GM12873 (cell line): ENCODE measurements around the gene ATL1.

Source experiments
- TF ChIP-seq, protein P1 (sequence below): IDR thresholded peaks from 2 replicates; pipeline ENCODE4 v1.5.1; 2012; ENCODE audit warnings: low read depth, mild to moderate bottlenecking, moderate library complexity, low read length, control low read depth; ENCODE audit not compliant: insufficient read depth; ENCODE audit errors: missing control alignments

ATL1 gene

DNA sequence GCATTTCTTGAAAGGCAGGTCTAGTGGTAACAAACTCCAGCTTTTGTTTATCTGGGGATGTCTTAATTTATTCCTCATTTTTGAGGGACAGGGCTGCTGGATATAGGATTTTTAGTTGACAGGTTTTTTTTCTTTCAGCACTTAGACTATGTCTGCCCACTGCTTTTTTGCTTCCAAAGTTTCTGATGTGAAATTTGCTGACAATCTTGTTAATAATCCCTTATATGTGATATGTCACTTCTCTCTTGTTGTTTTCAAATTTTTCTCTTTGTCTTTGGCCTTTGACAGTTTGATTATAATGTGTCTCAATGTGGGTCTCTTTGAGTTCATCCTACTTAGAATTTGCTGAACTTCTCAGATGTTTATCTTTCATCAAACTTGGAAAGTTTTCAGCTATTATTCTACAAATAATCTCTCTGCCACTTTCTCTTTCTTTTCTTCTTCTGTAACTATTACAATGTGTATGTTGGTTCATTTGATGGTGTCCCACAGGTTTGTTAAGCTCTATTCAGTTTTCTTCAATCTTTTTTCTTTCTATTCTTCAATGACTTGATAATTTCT lies 9.8 kb downstream of the ATL1 start:
- TF ChIP-seq, protein P1, sequence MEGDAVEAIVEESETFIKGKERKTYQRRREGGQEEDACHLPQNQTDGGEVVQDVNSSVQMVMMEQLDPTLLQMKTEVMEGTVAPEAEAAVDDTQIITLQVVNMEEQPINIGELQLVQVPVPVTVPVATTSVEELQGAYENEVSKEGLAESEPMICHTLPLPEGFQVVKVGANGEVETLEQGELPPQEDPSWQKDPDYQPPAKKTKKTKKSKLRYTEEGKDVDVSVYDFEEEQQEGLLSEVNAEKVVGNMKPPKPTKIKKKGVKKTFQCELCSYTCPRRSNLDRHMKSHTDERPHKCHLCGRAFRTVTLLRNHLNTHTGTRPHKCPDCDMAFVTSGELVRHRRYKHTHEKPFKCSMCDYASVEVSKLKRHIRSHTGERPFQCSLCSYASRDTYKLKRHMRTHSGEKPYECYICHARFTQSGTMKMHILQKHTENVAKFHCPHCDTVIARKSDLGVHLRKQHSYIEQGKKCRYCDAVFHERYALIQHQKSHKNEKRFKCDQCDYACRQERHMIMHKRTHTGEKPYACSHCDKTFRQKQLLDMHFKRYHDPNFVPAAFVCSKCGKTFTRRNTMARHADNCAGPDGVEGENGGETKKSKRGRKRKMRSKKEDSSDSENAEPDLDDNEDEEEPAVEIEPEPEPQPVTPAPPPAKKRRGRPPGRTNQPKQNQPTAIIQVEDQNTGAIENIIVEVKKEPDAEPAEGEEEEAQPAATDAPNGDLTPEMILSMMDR = no peak

DNA sequence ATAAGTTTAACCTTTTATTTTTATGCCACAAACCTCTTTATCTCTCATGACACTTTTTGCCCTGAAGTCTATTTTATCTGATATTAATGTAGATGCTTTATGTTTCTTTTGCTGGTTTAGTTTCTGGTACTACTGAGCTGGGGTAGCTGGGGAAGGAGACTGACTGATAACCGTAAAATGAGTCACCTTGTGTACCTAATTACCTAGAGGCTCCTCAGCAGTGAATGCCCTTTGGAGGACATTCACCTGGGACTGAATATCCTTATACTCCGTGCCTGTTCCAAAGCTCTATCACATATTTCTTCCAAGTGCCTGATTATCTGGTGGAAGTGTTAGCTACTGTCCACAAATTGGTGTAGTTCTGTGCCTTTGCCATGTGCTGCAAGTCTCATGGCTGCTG lies 13.9 kb downstream of the ATL1 start:
- TF ChIP-seq, protein P1 = no peak

DNA sequence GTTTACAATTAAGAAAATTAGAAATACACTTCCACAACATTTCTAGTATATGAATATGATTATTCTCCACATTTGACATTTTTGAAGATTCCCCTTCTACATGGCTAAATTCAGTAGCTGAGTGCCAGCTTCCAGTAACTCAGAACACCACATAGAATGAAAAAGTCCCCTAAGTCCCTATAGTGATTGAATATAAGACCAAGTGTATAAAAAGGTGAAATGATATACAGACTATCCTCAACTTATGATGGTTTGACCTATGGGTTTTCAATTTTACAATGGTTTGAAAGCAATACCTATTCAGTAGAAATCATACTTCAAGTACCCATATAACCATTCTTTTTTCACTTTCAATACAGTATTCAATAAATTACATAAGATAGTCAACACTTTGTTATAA lies 15.8 kb downstream of the ATL1 start:
- TF ChIP-seq, protein P1 = no peak

DNA sequence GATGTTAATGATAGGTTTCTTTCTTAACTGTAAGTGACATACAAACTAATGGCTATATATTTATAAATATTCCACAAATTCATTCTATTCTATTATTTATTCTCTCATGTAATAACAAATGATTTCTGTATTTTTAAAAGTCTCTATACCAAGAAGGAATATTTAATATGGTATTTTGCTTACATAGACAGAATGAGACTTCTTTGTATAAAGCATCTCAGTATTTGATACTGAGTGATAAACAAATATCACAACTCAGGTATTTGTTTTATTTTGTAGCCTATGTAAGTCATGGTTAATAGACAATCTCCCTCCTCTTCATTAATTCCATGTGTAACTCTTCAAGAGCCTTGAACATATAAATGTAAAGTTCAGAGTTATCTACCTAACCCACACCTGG lies 18.0 kb downstream of the ATL1 start:
- TF ChIP-seq, protein P1 = no peak

DNA sequence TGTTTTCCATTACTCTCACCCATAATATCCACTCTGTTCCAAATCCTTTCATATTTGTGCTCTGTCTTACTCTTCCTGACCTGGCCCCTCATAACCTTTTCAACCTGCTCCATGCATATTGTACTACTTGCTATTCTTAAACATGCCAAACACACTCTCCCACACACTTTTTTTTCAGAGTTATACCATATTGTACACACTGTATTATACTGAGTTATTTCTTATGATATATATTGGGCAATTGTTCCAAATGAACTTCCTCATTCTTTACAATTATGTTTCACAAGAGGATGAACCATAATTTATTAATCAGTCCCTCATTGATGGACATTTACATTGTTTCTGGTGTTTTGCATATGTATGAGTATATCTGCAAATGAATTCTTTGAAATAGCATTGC lies 18.5 kb downstream of the ATL1 start:
- TF ChIP-seq, protein P1 = no peak

DNA sequence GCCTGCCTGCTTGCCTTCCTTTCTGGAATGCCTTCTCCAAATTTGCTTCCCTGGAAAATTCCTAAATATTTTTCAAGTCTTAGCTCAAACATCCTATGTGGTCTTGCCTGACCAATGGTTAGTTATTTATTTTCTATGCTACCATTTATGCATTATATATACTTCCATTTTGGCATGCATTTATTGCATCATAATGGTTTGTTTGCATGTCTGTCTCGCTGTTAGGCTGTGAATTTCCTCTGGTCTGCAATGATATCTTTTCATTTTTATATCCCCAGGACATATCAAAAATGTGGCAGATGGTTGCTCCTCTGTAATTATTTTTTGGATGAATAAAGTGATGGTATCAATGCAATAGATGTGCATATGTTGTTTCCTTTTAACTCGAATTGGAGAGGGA lies 30.5 kb downstream of the ATL1 start:
- TF ChIP-seq, protein P1 = no peak

DNA sequence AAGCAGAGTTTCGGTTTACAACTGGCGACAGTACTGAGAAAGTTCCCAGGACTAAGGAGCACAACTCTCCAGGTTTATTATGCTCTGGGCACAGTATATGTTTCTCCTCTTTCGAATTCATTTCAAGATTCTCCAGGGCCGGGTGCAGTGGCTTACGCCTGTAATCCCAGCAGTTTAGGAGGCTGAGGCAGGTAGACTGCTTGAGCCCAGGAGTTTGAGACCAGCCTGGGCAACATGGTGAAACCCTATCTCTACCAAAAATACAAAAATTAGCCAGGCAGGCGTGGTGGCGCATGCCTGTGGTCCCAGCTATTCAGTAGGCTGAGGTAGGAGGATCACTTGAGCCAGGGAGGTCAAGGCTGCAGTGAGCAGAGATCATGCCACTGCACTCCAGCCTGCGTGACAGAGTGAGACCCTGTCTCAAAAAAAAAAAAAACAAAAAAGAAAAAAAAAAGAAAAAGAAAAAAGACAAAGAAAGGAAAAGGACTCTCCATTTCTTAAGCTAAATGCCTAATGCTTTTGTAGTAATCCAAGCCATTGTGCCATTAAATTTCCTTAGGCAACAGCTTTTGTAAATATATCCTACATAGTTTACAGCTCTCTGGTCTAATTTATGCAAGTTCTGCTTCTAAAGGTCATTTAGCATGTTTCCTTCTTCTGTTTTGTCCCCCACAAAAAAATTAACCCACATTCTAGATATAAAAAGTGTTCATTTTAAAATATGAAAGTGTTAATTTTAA lies 34.8 kb downstream of the ATL1 start:
- TF ChIP-seq, protein P1 = no peak
